Peyer's patch (tissue), 4 donors: ENCODE measurements around the gene ATP6V1G2.

Experiments
- CTCF ChIP-seq, 6 experiments: fragments of 450-650 bp in 4 of 6; fragments of 200-600 bp in 2 of 6; sonication (generic) in 1 of 6; IDR thresholded peaks; one replicate each; pipeline ENCODE4 v1.5.1; 2017 to 2019; ENCODE audit warnings: antibody characterized with exemption in 6 of 6, mild to moderate bottlenecking in 3 of 6, moderate library complexity in 1 of 6
- POLR2A ChIP-seq, 2 donors: fragments of 450-650 bp; IDR thresholded peaks; one replicate each; pipeline ENCODE4 v1.5.1; 2017; ENCODE audit warnings: antibody characterized with exemption in 2 of 2, mild to moderate bottlenecking in 2 of 2, moderate library complexity in 2 of 2

GRCh38 chr6:31560697-31561058, 14.3 kb upstream of the ATP6V1G2 start:
- TF ChIP-seq CTCF (IDR thresholded peaks at IDR 0.05) (no peak), POLR2A (IDR thresholded peaks at IDR 0.05) (no peak)
